Measurements from ENCODE around the gene LCMT2. TPM values are rescaled to one million over a fixed set of nuclear protein-coding genes. Genes with fewer than 3 reads are reported as not detected.

Gene LCMT2
- total and polyA plus RNA-seq, 10 of the 15 experiments (the other 5 are each of a cell fraction or from before 2014, with no cell fraction given), result 2.1 to 17.2 (median 14.9) TPM

- FAIRE-seq (no peak), DNase-seq (ENCODE audit: low read depth, low spot score) (no peak), ATAC-seq (no peak)
- Histone ChIP-seq H3K4me2 (ENCODE audit: control insufficient read depth, insufficient read depth) (no peak overlapping the region), H3K27ac (ENCODE audit: control insufficient read depth, insufficient read depth) (no peak overlapping the region), H3K9me3 (replicated peaks; ENCODE audit: control insufficient read depth, insufficient read depth, low read length) (no peaks in the 10 kb centered on the region), H3K79me2 (ENCODE audit: control insufficient read depth, insufficient read depth, low read length) (no peaks in the 10 kb centered on the region), H3K27me3 (replicated peaks in 1 of 2; ENCODE audit: control insufficient read depth in 2 of 2, insufficient read depth in 2 of 2, low read length in 1 of 2) (peaks cover 0 to 2% of the 10 kb centered on the region in 2 experiments; a peak in 1 of 4 replicates), H3K4me1 (ENCODE audit: control insufficient read depth, insufficient read depth, low read length) (no peaks in the 10 kb centered on the region), H4K20me1 (ENCODE audit: control insufficient read depth, insufficient read depth) (no peaks in the 10 kb centered on the region), H3K9ac (ENCODE audit: control insufficient read depth, insufficient read depth, low read length) (no peak overlapping the region), H2AFZ (ENCODE audit: control insufficient read depth, low read depth, low read length) (no peak overlapping the region), H3K36me3 (ENCODE audit: control insufficient read depth in 2 of 2, insufficient read depth in 2 of 2, low read length in 1 of 2) (no peaks in the 10 kb centered on the region), H3K4me3 (no peak overlapping the region)
- SMC1A ChIA-PET (ENCODE audit: uncharacterized antibody, unreplicated experiment), result interaction anchor here (1.5 kb wide), 1 partner anchor 89 kb away, joined by 3 read pairs; no protein-coding TSS in a partner anchor
- intact Hi-C loops (cut with micrococcal nuclease; ENCODE audit: unreplicated experiment), result no loop called here
- POLR2A ChIA-PET, result interaction anchor here (0.7 kb wide), 1 partner anchor 257 kb away, joined by 4 read pairs; no protein-coding TSS in a partner anchor
- CTCF ChIA-PET, result no interaction called here
- 19% methylated on average over 3 of the region's 3 CpGs for WGBS (ENCODE audit: insufficient coverage, insufficient replicate concordance, low lambda C conversion rate, missing lambda C conversion rate)
- RAD21 ChIA-PET (ENCODE audit: unreplicated experiment), result no interaction called here
- in situ Hi-C loops (cut with MboI), result no loop called here
- TF ChIP-seq ZNF622 (IDR thresholded peaks at IDR 0.05) (no peak), HCFC1 (IDR thresholded peaks at IDR 0.05; ENCODE audit: low read length) (no peak), YBX1 (IDR thresholded peaks at IDR 0.05) (no peak), NR2F1 (conservative IDR thresholded peaks at IDR 0.05) (no peak), IRF4 (IDR thresholded peaks at IDR 0.05; ENCODE audit: low read depth, low read length) (no peak), SMARCA5 (IDR thresholded peaks at IDR 0.05) (no peak), TCF12 (IDR thresholded peaks at IDR 0.05; ENCODE audit: low read depth, low read length) (no peak), SP1 (IDR thresholded peaks at IDR 0.05; ENCODE audit: low read depth, low read length) (no peak), EED (IDR thresholded peaks at IDR 0.05; ENCODE audit: low read depth) (no peak), RCOR1 (conservative IDR thresholded peaks at IDR 0.05; ENCODE audit: low read depth, low read length) (no peak), ZBTB33 (IDR thresholded peaks at IDR 0.05) (no peak), ZSCAN29 (IDR thresholded peaks at IDR 0.05) (no peak), MYB (IDR thresholded peaks at IDR 0.05; ENCODE audit: borderline replicate concordance, low read depth, low read length) (no peak), ZNF217 (IDR thresholded peaks at IDR 0.05) (no peak), CBX3 (IDR thresholded peaks at IDR 0.05; ENCODE audit: borderline replicate concordance, low read depth) (no peak), EP300 (IDR thresholded peaks at IDR 0.05; ENCODE audit: borderline replicate concordance in 1 of 2, control insufficient read depth in 1 of 2, low read depth in 2 of 2, low read length in 2 of 2) (no peak), MEF2A (IDR thresholded peaks at IDR 0.05; ENCODE audit: insufficient read depth, low read depth, low read length) (no peak), USF1 (IDR thresholded peaks at IDR 0.05; ENCODE audit: borderline replicate concordance, extremely low read length, insufficient read depth, low read depth, low read length) (no peak)
- TF ChIP-seq, protein P1, sequence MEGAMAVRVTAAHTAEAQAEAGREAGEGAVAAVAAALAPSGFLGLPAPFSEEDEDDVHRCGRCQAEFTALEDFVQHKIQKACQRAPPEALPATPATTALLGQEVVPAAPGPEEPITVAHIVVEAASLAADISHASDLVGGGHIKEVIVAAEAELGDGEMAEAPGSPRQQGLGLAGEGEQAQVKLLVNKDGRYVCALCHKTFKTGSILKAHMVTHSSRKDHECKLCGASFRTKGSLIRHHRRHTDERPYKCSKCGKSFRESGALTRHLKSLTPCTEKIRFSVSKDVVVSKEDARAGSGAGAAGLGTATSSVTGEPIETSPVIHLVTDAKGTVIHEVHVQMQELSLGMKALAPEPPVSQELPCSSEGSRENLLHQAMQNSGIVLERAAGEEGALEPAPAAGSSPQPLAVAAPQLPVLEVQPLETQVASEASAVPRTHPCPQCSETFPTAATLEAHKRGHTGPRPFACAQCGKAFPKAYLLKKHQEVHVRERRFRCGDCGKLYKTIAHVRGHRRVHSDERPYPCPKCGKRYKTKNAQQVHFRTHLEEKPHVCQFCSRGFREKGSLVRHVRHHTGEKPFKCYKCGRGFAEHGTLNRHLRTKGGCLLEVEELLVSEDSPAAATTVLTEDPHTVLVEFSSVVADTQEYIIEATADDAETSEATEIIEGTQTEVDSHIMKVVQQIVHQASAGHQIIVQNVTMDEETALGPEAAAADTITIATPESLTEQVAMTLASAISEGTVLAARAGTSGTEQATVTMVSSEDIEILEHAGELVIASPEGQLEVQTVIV (IDR thresholded peaks at IDR 0.05; ENCODE audit: borderline replicate concordance, partially characterized antibody), result no peak
- TF ChIP-seq, protein P2, sequence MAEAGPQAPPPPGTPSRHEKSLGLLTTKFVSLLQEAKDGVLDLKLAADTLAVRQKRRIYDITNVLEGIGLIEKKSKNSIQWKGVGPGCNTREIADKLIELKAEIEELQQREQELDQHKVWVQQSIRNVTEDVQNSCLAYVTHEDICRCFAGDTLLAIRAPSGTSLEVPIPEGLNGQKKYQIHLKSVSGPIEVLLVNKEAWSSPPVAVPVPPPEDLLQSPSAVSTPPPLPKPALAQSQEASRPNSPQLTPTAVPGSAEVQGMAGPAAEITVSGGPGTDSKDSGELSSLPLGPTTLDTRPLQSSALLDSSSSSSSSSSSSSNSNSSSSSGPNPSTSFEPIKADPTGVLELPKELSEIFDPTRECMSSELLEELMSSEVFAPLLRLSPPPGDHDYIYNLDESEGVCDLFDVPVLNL (IDR thresholded peaks at IDR 0.05; ENCODE audit: low read depth, low read length), result no peak
- no TSS peak for BruUV-seq (replicated peaks)
Observed at GRCh38 chr15:43314171-43314570, 16.2 kb downstream of the LCMT2 start.

All from GM12878 (cell line).